ENCODE measurements around the gene ZNF628. TPM values are rescaled to one million over a fixed set of nuclear protein-coding genes. Genes with fewer than 3 reads are reported as not detected.

Gene ZNF628
- polyA plus RNA-seq, 3 donors from 2014 or later: 0.14 to 0.72 (median 0.21) TPM

GRCh38 chr19:55463583-55464031 is 12.8 kb upstream of the ZNF628 start:
- Mint-ChIP-seq H3K27ac (no peak overlapping the region), H3K4me1 (peaks cover 20 to 25% of the 10 kb centered on the region in 2 donors), H3K4me3 (peak overlapping the region in 2 of 5 donors; percentile 21 to 49), H3K27me3 (ENCODE audit: low read depth in 3 of 3) (peaks cover 8 to 9% (median 8%) of the 10 kb centered on the region in 3 donors), H3K36me3 (no peaks in the 10 kb centered on the region), H3K9me3 (no peaks in the 10 kb centered on the region)
- no peak for DNase-seq

- Mint-ChIP-seq H3K36me3 (no peaks in the 10 kb centered on the region), H3K9me3 (no peaks in the 10 kb centered on the region), H3K4me3 (peak overlapping the region in 1 of 5 donors; percentile 49), H3K27ac (no peak overlapping the region), H3K27me3 (ENCODE audit: low read depth in 3 of 3) (peaks cover 8 to 9% (median 8%) of the 10 kb centered on the region in 3 donors), H3K4me1 (peaks cover 20 to 25% of the 10 kb centered on the region in 2 donors)
- no peak for DNase-seq
Observed at GRCh38 chr19:55464039-55464661, 12.3 kb upstream of the ZNF628 start.

GRCh38 chr19:55464662-55465054 is 11.8 kb upstream of the ZNF628 start, which contains the start of gene C19orf85:
Gene C19orf85 (minus strand): TSS chr19:55464751. CDS start chr19:55464554, 197 bp downstream.
- Mint-ChIP-seq H3K36me3 (no peaks in the 10 kb centered on the region), H3K4me3 (peak within 1 kb of the TSS in 2 of 5 donors; percentile 21 to 49), H3K9me3 (no peaks in the 10 kb centered on the region), H3K27ac (no peak within 1 kb of the TSS), H3K4me1 (peaks cover 20 to 25% of the 10 kb centered on the region in 2 donors), H3K27me3 (ENCODE audit: low read depth in 3 of 3) (peaks cover 8 to 9% (median 8%) of the 10 kb centered on the region in 3 donors)
- DNase-seq: no peak

GRCh38 chr19:55465460-55466240 is 10.8 kb upstream of the ZNF628 start:
- Mint-ChIP-seq H3K27ac (no peak overlapping the region), H3K9me3 (no peaks in the 10 kb centered on the region)

GRCh38 chr19:55466241-55466614 is 10.2 kb upstream of the ZNF628 start:
- DNase-seq: no peak
- no peaks in the 10 kb centered on the region for H3K36me3 Mint-ChIP-seq
- H3K27ac Mint-ChIP-seq: peak overlapping the region in 1 of 6 donors; percentile 80
- H3K4me3 Mint-ChIP-seq: no peak overlapping the region
- no peaks in the 10 kb centered on the region for H3K9me3 Mint-ChIP-seq
- H3K27me3 Mint-ChIP-seq (ENCODE audit: low read depth in 3 of 3): peaks cover 8 to 9% (median 8%) of the 10 kb centered on the region in 3 donors
- peaks cover 12 to 16% of the 10 kb centered on the region in 2 donors for H3K4me1 Mint-ChIP-seq

More at GRCh38 chr19:55465460-55466240, 10.8 kb upstream of the ZNF628 start:
- no peak overlapping the region for H3K4me3 Mint-ChIP-seq
- no peak for DNase-seq
- H3K36me3 Mint-ChIP-seq: no peaks in the 10 kb centered on the region
- peaks cover 16% of the 10 kb centered on the region in 2 donors for H3K4me1 Mint-ChIP-seq
- H3K27me3 Mint-ChIP-seq (ENCODE audit: low read depth in 3 of 3): peaks cover 8 to 9% (median 8%) of the 10 kb centered on the region in 3 donors

- Mint-ChIP-seq H3K4me1 (peaks cover 2 to 4% of the 10 kb centered on the region in 2 donors), H3K36me3 (no peaks in the 10 kb centered on the region), H3K9me3 (no peaks in the 10 kb centered on the region), H3K27ac (peak overlapping the region in 1 of 6 donors; percentile 64), H3K27me3 (ENCODE audit: low read depth in 3 of 3) (peaks cover 2 to 6% (median 4%) of the 10 kb centered on the region in 3 donors), H3K4me3 (no peak overlapping the region)
- DNase-seq: peak; percentile 61 to 67 (median 62)
Observed at GRCh38 chr19:55467236-55468053, 9.0 kb upstream of the ZNF628 start.

- Mint-ChIP-seq H3K4me1 (peaks cover 0 to 2% of the 10 kb centered on the region in 2 donors), H3K36me3 (no peaks in the 10 kb centered on the region), H3K27me3 (ENCODE audit: low read depth in 3 of 3) (peaks cover under 1 to 4% (median 3%) of the 10 kb centered on the region in 3 donors), H3K4me3 (no peak overlapping the region), H3K9me3 (no peaks in the 10 kb centered on the region), H3K27ac (peak overlapping the region in 1 of 6 donors; percentile 24)
- DNase-seq: no peak
Observed at GRCh38 chr19:55468054-55468393, 8.4 kb upstream of the ZNF628 start.

GRCh38 chr19:55471266-55471665 is 5.2 kb upstream of the ZNF628 start:
- Mint-ChIP-seq H3K4me3 (no peak overlapping the region), H3K27ac (no peak overlapping the region), H3K4me1 (peaks cover 5 to 8% of the 10 kb centered on the region in 2 donors), H3K36me3 (no peaks in the 10 kb centered on the region), H3K9me3 (no peaks in the 10 kb centered on the region), H3K27me3 (ENCODE audit: low read depth in 3 of 3) (peaks cover 0 to 4% (median 3%) of the 10 kb centered on the region in 3 donors)
- no peak for DNase-seq

GRCh38 chr19:55472463-55472862 is 4.0 kb upstream of the ZNF628 start:
- Mint-ChIP-seq H3K9me3 (no peaks in the 10 kb centered on the region), H3K27me3 (ENCODE audit: low read depth in 3 of 3) (peaks cover 2 to 9% (median 5%) of the 10 kb centered on the region in 3 donors), H3K27ac (no peak overlapping the region), H3K4me3 (no peak overlapping the region), H3K36me3 (no peaks in the 10 kb centered on the region), H3K4me1 (peaks cover 12 to 14% of the 10 kb centered on the region in 2 donors)
- DNase-seq: no peak

GRCh38 chr19:55473225-55474012 is 3.0 kb upstream of the ZNF628 start:
- Mint-ChIP-seq H3K9me3 (no peaks in the 10 kb centered on the region), H3K27me3 (ENCODE audit: low read depth in 3 of 3) (peaks cover 2 to 9% (median 5%) of the 10 kb centered on the region in 3 donors), H3K36me3 (no peaks in the 10 kb centered on the region), H3K27ac (no peak overlapping the region), H3K4me3 (no peak overlapping the region), H3K4me1 (peaks cover 21 to 22% of the 10 kb centered on the region in 2 donors)
- no peak for DNase-seq

GRCh38 chr19:55474269-55475265 is 1.9 kb upstream of the ZNF628 start:
- peak overlapping the region in 4 of 5 donors; percentile 29 to 87 (median 64) for H3K4me3 Mint-ChIP-seq
- peaks cover 0 to 4% (median 0%) of the 10 kb centered on the region in 3 donors for H3K36me3 Mint-ChIP-seq
- H3K27me3 Mint-ChIP-seq (ENCODE audit: low read depth in 3 of 3): peaks cover 2 to 9% (median 5%) of the 10 kb centered on the region in 3 donors
- peak overlapping the region in 2 of 6 donors; percentile 16 to 50 for H3K27ac Mint-ChIP-seq
- no peak for DNase-seq
- no peaks in the 10 kb centered on the region for H3K9me3 Mint-ChIP-seq
- H3K4me1 Mint-ChIP-seq: peaks cover 31 to 33% of the 10 kb centered on the region in 2 donors

GRCh38 chr19:55477905-55478304 is 1.5 kb downstream of the ZNF628 start:
- H3K4me3 Mint-ChIP-seq: peak overlapping the region; percentile 3 to 88 (median 55)
- peaks cover 0 to 4% (median 0%) of the 10 kb centered on the region in 3 donors for H3K36me3 Mint-ChIP-seq
- H3K27ac Mint-ChIP-seq: peak overlapping the region in 5 of 6 donors; percentile 34 to 73 (median 62)
- H3K9me3 Mint-ChIP-seq: no peaks in the 10 kb centered on the region
- DNase-seq: no peak
- H3K4me1 Mint-ChIP-seq: peaks cover 36 to 38% of the 10 kb centered on the region in 2 donors
- H3K27me3 Mint-ChIP-seq (ENCODE audit: low read depth in 3 of 3): peaks cover 2 to 13% (median 8%) of the 10 kb centered on the region in 3 donors

All from immature natural killer cell (primary cell).